HG03460 (cell line): ENCODE data around the gene OR5K4.
A peak's percentile ranks its signal among the peaks of the same experiment; 100 is the strongest.

Experiments used
- ATAC-seq: cut with Tn5 transposase; IDR thresholded peaks from one replicate; pipeline ENCODE4 v1.9.1; 2021; ENCODE audit not compliant: unreplicated experiment

Gene OR5K4

GRCh38 chr3:98353554-98353953 is at the start of gene OR5K4:
TSS of gene OR5K4 (plus strand) at chr3:98353854. CDS start at chr3:98353854, 0 bp downstream.
- ATAC-seq, result no peak

GRCh38 chr3:98322101-98322500 is 31.6 kb upstream of the OR5K4 start:
- no peak for ATAC-seq

- ATAC-seq, result no peak
Observed at GRCh38 chr3:98322686-98323085, 31.0 kb upstream of the OR5K4 start.

- ATAC-seq, result no peak
Observed at GRCh38 chr3:98323425-98323824, 30.2 kb upstream of the OR5K4 start.

- no peak for ATAC-seq
Observed at GRCh38 chr3:98325055-98325454, 28.6 kb upstream of the OR5K4 start.

- no peak for ATAC-seq
Observed at GRCh38 chr3:98326105-98326893, 27.4 kb upstream of the OR5K4 start.

GRCh38 chr3:98326945-98327344 is 26.7 kb upstream of the OR5K4 start:
- ATAC-seq, result peak; percentile 61

- no peak for ATAC-seq
Observed at GRCh38 chr3:98328933-98329332, 24.7 kb upstream of the OR5K4 start.

- ATAC-seq, result peak; percentile 66
Observed at GRCh38 chr3:98329392-98330124, 24.1 kb upstream of the OR5K4 start.

- no peak for ATAC-seq
Observed at GRCh38 chr3:98331329-98331728, 22.3 kb upstream of the OR5K4 start.

- ATAC-seq, result no peak
Observed at GRCh38 chr3:98333989-98334606, 19.6 kb upstream of the OR5K4 start.

GRCh38 chr3:98339031-98339430 is 14.6 kb upstream of the OR5K4 start:
- no peak for ATAC-seq

GRCh38 chr3:98341758-98342157 is 11.9 kb upstream of the OR5K4 start:
- no peak for ATAC-seq

GRCh38 chr3:98343647-98344507 is 9.8 kb upstream of the OR5K4 start:
- ATAC-seq, result no peak

- ATAC-seq, result no peak
Observed at GRCh38 chr3:98350082-98350481, 3.6 kb upstream of the OR5K4 start.

- ATAC-seq, result no peak
Observed at GRCh38 chr3:98359250-98359649, 5.6 kb downstream of the OR5K4 start.

GRCh38 chr3:98359993-98360675 is 6.5 kb downstream of the OR5K4 start:
- peak; percentile 77 for ATAC-seq

- no peak for ATAC-seq
Observed at GRCh38 chr3:98360681-98361080, 7.0 kb downstream of the OR5K4 start.

- ATAC-seq, result no peak
Observed at GRCh38 chr3:98361289-98361688, 7.6 kb downstream of the OR5K4 start.

GRCh38 chr3:98367464-98368246 is 14.0 kb downstream of the OR5K4 start:
- no peak for ATAC-seq
